ENCODE data around the gene COL5A1.

COL5A1 gene

GRCh38 chr9:134606951-134607731 is 34.5 kb upstream of the COL5A1 start:
- no peak for DNase-seq (ENCODE audit: low read depth in 2 of 2)

GRCh38 chr9:134607971-134608370 is 33.6 kb upstream of the COL5A1 start:
- no peak for DNase-seq (ENCODE audit: low read depth in 2 of 2)

- no peak for DNase-seq (ENCODE audit: low read depth in 2 of 2)
Measured at GRCh38 chr9:134611046-134611445, 30.6 kb upstream of the COL5A1 start.

GRCh38 chr9:134612309-134612708 is 29.3 kb upstream of the COL5A1 start:
- DNase-seq (ENCODE audit: low read depth in 2 of 2): no peak

- DNase-seq (ENCODE audit: low read depth in 2 of 2): no peak
Measured at GRCh38 chr9:134612715-134613114, 28.9 kb upstream of the COL5A1 start.

GRCh38 chr9:134614256-134614655 is 27.3 kb upstream of the COL5A1 start:
- DNase-seq (ENCODE audit: low read depth in 2 of 2): no peak

GRCh38 chr9:134616341-134616740 is 25.3 kb upstream of the COL5A1 start:
- DNase-seq (ENCODE audit: low read depth in 2 of 2): no peak

- no peak for DNase-seq (ENCODE audit: low read depth in 2 of 2)
Measured at GRCh38 chr9:134617246-134617645, 24.4 kb upstream of the COL5A1 start.

- DNase-seq (ENCODE audit: low read depth in 2 of 2): no peak
Measured at GRCh38 chr9:134617836-134618162, 23.8 kb upstream of the COL5A1 start.

- DNase-seq (ENCODE audit: low read depth in 2 of 2): no peak
Measured at GRCh38 chr9:134618163-134618832, 23.3 kb upstream of the COL5A1 start.

- DNase-seq (ENCODE audit: low read depth in 2 of 2): no peak
Measured at GRCh38 chr9:134618833-134619447, 22.7 kb upstream of the COL5A1 start.

- no peak for DNase-seq (ENCODE audit: low read depth in 2 of 2)
Measured at GRCh38 chr9:134619448-134619982, 22.1 kb upstream of the COL5A1 start.

GRCh38 chr9:134619983-134620661 is 21.5 kb upstream of the COL5A1 start:
- DNase-seq (ENCODE audit: low read depth in 2 of 2): no peak

- DNase-seq (ENCODE audit: low read depth in 2 of 2): no peak
Measured at GRCh38 chr9:134620751-134621557, 20.6 kb upstream of the COL5A1 start.

- DNase-seq (ENCODE audit: low read depth in 2 of 2): no peak
Measured at GRCh38 chr9:134621558-134622110, 20.0 kb upstream of the COL5A1 start.

GRCh38 chr9:134622896-134623257 is 18.7 kb upstream of the COL5A1 start:
- no peak for DNase-seq (ENCODE audit: low read depth in 2 of 2)

- DNase-seq (ENCODE audit: low read depth in 2 of 2): no peak
Measured at GRCh38 chr9:134623258-134624066, 18.1 kb upstream of the COL5A1 start.

GRCh38 chr9:134624137-134624591 is 17.4 kb upstream of the COL5A1 start:
- no peak for DNase-seq (ENCODE audit: low read depth in 2 of 2)

GRCh38 chr9:134624621-134625181 is 16.9 kb upstream of the COL5A1 start:
- DNase-seq (ENCODE audit: low read depth in 2 of 2): no peak
